Vagina (tissue), 2 donors: ENCODE measurements around the gene CCDC134.

Source experiments
- CTCF ChIP-seq, 3 experiments: fragments of 450-650 bp in 2 of 3; fragments of 200-600 bp in 1 of 3; sonication (generic) in 1 of 3; IDR thresholded peaks; one replicate each; pipeline ENCODE4 v1.5.1; 2017 to 2019; ENCODE audit warnings: antibody characterized with exemption in 3 of 3, mild to moderate bottlenecking in 2 of 3, moderate library complexity in 2 of 3
- POLR2AphosphoS5 ChIP-seq, 2 donors: sonication (generic); formaldehyde crosslinking; IDR thresholded peaks; one replicate each; pipeline ENCODE4 v1.9.0; 2017; ENCODE audit warnings: antibody characterized with exemption in 2 of 2, mild to moderate bottlenecking in 2 of 2, low read depth in 1 of 2; ENCODE audit not compliant: insufficient read depth in 1 of 2

- no peak for TF ChIP-seq CTCF (IDR thresholded peaks at IDR 0.05)
- TF ChIP-seq POLR2AphosphoS5 (IDR thresholded peaks at IDR 0.05; ENCODE audit: insufficient read depth in 1 of 2, low read depth in 1 of 2) = no peak
Observed at GRCh38 chr22:41831828-41832552, 31.5 kb downstream of the CCDC134 start.
